ENCODE measurements around the gene GFY. TPM values are rescaled to one million over a fixed set of nuclear protein-coding genes. Genes with fewer than 3 reads are reported as not detected.

The GFY gene, protein sequence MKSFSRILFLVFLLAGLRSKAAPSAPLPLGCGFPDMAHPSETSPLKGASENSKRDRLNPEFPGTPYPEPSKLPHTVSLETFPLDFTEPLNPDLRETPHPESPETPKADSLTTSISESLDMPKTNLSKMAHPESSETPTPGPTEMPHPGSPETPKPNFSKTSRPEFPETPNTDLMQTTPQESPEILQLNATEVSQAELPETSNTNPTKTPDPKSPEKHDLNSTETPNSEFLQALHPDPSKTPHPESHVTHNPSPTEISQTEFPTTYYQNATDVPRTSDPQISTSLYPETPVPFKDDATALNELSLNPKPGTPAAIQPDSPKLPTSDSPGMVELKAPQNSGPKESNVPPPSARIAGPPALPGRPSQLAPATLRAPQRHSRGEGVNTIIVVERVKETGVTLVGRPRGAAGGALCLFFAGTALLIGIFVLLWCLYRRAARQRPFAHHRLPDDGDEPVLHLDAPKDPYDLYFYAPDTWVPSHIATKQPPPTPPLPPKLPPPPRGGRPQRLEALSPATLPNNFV
- not detected in 2 replicates for total RNA-seq

DNA sequence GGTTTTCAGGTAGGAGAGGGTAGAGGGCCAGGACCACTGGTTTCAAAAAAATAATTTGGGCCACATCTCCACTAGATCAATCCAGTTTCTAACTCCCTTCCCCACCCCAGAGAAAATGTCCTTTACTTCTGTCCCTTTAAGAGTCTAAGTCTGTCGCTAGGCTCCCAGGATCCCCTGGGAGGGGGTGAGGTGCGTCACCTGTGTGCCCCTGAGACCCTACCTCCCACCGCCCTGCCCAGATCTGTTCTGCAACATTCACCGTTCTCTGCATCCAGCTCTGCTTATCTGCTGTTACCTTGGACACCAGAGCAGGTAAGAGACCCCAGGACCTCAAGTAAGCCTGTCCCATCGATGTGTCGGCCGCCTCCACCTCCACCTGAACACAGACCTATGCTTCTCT lies at the start of gene GFY:
TSS of gene GFY (plus strand) at position 211 of the 400 bp plus-strand sequence. CDS start 1,043 bp downstream, outside the sequence.
- DNase-seq (ENCODE audit: low read depth in 2 of 2), result no peak

DNA sequence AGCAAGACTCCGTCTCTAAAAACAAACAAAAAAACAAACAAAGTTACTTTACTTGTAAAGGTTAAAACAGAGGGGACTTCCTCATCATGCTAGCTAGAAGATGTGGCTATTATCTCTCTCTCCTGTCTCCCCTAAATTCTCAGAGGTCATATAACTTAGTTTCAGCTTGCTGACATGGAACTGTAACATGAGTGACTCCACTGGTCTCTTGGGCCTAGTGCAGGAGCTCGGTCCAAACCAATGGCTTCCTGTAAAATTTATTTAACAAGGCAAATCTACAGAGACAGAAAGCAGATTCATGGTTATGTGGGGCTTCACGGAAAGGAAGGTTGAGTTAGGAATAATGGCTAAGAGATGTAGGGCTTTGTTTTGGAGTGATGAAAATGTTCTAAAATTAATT lies 46.7 kb upstream of the GFY start:
- DNase-seq (ENCODE audit: low read depth in 2 of 2), result no peak

DNA sequence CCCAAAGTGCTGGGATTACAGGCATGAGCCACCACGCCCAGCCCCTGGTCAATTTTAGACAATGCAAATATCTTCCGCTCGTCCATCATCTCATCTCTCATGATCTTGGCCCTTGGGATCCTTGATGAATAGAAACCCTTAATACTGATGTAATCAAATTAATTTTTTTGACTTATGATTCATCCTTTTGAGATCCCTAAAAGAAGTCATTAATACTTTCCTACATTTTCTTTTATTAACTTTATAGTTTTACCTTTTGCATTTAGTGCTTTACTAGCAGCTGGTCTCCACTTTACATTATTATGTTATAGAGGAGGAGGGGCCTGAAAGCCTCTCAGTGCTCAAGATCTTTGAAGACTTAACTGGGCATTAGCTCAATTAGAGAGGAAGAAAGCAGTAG lies 44.8 kb upstream of the GFY start:
- no peak for DNase-seq (ENCODE audit: low read depth in 2 of 2)

DNA sequence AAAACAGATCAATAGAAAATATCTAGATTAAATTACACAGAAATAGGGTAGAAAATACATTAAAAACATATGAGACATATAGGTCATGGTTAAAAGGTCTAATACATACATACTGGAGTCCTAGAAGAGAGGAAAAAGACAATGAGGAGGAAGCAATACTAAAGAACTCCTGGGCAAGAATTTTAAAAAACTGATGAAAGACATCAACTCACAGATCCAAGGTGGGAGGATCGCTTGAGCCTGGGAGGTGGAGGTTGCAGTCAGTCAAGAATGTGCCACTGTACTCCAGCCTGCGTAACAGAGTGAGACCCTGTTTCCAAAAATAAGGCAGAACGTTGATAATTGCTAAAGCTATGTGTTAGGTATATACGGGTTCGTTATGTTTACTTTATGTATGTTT lies 42.5 kb upstream of the GFY start:
- no peak for DNase-seq (ENCODE audit: low read depth in 2 of 2)

DNA sequence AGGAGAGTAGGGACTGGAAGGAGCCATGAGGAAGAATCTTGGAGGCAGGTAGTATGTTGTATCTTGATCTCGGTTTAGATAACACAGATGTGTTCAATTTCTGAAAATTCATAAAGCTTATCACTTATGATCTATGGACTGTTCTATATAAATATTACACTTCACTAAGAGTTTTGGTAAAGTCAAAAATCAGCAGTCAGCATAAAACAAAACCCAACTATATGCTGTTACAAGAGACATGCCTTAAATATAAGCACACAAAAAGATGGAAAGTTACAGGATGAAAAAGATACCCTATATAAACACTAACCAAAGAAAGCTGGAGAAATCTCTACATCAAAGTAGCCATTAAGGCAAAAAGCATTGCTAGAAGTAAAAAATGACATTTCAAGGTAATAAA lies 41.6 kb upstream of the GFY start:
- no peak for DNase-seq (ENCODE audit: low read depth in 2 of 2)

DNA sequence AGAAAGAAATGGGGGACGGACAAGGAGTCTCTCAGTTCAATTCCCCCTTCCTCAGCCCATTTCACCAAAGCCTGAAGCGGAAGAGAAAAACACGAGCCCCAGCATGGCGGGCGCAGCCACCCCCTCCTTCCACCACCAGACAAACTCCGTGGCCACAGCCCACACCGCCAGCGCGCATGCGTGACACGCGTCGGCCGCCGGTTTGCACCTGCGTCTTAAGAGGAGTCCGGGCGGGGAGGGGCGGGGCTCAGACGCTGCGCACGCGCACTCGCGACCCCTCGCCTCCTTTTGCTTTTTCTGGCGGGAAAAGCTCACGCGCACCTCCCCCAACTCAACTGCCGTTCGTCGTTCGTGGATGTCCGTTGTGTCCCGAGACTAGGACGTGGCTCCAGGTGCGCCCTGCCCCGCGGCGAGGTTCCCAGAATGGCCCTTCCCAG lies 37.2 kb upstream of the GFY start, which contains the start of gene KASH5:
TSS of gene KASH5 (plus strand) at position 314 of the 437 bp plus-strand sequence. CDS start 2,635 bp downstream, outside the sequence.
- DNase-seq (ENCODE audit: low read depth in 2 of 2), result peak in 1 of 2 donors; percentile 80

DNA sequence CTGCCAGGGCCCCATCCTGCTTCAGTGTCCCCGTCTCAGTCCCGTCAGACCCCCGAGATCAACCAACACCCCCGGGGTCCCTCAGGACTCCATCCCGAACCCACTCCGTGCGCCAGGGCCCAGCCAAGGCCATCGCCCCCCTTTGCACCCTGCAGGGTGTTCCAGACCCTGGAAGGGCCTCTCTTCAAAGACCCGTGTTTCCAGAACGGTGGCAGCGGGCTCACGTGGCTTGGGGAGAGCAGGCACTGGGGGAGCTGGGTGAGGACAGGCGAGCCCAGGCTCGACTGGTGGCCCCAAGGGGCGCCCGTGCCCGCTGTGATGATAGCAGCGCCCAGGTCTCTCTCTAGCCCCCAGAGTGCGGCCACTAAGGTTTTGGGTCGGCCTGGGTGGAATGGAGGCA lies 35.8 kb upstream of the GFY start:
- no peak for DNase-seq (ENCODE audit: low read depth in 2 of 2)

DNA sequence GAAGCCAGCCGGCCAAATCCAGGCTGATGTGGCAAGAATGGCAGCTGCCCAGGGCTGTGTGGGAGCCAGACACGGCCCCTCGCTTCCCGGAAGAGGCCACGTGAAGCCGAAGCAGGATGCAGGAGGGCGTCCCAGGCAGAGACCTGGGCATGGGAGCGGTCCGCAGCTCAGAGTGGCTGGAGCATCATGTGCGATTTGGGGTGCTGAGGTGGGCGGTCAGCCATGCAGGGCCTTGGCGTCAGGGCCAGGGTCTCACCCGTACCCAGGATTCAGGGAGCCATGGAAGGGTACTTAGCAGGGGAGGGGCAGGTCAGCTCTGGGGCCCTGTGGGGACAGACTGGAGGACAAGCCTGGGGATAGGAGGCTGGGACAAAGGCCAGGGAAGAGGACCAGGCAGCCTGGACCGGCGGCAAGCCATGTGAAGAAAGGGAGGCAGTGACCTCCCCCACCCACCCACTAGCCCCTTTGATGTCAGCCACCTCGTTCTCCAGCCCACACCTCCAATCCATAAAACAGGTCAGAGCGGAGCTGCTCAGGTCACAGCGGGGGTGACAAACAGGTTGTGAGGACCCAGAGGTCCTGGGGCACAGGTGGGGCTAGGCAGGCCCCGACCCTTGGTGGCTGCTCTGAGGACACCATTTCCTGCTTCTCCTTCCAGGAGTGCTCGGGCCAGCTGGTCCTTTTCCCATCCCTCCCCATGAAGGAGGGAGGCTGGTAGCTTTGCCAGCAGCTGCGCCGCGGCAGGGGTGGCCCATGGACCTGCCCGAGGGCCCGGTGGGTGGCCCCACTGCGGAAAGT lies 34.9 kb upstream of the GFY start:
- DNase-seq (ENCODE audit: low read depth in 2 of 2), result no peak

DNA sequence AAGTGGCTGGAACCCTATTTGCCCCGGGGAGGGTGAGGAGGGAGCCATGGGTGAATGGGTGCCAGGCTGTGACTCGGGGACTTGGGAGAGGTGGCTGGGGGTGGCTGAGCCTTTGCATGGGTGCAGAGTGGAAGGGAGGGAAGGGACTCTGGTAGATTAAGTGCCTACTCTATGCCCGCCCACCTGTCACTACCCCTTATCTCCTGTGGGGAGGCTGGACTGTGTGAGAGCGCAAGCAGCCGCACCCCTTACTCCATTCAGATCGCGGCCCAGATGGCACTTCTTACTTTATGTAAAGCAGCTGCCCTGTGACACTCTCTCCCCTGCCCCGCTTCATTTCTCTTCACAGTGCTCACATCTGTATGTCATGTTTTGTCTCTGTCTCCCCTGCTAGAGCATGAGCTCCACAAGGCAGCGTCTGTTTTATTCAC lies 34.2 kb upstream of the GFY start:
- DNase-seq (ENCODE audit: low read depth in 2 of 2), result no peak

DNA sequence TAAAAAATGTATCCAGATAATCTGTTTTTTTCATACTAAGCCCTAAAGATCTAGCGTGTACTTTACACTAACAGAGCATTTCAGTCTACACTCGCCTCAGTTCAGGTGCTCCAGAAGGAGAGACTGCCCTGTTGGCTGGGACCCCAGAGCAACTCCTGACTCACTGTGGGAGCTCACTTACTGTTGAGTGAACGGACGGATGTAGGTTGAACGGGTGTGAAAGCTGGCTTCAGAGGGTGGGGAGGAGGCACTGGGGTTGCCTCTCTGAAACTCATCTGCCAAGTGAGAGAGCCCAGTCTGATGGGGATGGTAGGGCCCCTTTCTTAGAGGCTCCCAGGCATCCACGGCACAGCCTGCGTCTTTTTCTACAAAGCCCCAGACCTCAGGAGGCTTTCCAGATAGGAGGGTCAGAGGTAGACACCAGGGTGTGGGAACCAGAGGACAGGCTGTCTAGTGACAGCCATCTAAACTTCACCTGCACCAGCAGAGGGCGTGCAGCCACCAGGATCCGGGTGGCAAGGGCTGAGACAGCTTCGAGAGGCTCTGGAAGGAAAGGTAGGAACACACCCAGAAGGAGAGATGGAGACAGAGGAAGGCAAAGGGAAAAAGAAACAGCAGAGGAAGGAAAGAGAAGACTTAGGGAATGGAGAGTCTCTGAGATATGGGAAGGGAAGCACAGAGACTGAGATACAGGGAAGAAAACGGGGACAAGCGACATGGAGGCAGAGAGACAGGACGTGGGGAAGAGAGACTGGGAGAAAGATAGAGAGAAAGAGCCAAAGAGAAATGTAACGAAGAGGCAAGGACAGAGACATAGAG lies 33.4 kb upstream of the GFY start:
- peak; percentile 40 to 71 for DNase-seq (ENCODE audit: low read depth in 2 of 2)

DNA sequence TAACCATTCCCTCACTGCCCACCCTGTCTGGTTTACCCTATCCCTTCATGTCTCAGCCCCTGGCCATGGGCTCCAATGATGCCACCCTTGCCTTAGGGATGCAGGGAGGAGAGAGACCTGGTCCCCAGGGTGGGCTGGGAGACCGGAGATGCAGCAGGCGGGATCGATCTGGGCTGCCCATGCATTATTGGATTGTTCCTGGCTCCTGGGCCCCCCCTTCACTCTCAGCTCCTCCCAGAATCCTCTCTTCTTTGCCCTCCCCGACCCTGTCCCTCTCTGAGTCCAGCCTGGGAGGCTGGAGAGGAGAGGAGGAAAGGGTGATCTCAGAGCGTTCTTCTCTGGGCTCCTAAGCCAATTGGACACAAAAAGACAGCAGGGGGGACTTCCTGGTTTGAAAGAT lies 31.3 kb upstream of the GFY start:
- DNase-seq (ENCODE audit: low read depth in 2 of 2), result no peak

DNA sequence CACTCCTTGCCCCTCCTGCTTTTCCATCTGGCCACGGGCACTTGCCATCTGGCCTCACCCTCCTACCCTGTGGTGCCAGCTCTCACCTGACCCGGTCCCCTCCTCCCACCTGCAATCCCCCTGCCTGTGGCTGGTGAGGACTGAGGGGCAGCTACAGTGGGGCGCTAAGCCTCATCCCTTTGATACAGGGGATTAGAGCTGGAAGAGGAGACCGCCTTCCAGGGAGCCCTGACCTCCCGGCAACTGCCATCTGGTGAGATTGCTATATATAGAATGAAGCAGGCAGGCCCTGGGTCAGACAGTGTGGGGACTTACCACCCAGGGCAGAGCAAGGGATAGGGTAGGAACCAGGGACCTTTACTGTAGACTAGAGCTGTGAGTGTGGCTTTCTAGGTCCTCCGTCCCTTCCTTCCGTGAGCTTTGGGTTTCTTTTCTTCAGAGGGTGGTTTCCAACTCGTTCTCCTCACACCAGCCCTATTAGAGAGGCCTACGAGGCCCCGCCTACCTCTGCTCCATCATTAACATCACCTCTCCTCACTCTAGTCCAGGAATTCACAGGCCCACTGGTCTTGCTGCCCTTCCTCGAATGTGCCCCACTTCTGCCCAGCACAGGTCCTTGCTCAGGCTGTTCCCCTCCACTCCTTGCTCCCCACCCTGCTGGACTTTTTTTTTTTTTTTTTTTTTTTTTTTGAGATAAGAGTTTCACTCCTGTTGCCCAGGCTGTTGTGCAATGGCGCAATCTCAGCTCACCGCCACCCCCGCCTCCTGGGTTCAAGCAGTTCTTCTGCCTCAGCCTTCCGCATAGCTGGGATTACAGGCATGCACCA lies 29.4 kb upstream of the GFY start:
- DNase-seq (ENCODE audit: low read depth in 2 of 2), result no peak

DNA sequence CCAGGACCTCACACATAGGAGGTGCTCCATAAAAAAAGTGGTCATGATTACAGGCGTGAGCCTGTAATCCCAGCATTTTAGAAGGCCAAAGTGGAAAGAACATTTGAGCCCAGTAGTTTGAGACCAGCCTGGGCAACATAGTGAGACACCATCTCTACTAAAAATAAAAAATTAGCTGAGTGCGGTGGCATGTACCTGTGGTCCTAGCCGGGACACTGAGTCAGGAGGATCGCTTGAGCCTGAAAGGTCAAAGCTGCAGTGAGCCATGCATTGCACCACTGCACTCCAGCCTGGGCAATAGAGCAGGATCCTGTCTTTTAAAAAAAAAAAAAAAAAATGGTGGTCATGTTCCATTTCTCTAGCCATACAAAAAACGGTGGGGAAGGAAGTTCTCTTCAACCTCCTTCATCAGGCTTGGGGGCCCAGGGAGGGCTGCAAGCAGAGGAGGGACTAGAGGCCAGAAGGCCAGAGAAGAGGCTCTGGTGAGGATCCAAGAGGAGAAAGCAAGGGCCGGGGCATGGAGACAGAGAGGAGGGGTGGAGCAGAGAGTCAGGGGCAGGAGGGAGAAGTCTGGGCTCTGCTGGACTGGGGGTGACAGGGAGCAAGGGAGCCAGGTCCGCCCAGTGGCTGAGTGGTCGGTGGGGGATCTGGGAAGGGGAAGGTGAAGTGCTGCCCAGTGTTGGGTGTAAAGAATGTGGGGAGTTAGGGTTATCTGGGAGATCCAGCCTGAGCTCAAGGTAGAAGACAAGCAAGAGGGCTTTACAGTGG lies 28.3 kb upstream of the GFY start:
- no peak for DNase-seq (ENCODE audit: low read depth in 2 of 2)

DNA sequence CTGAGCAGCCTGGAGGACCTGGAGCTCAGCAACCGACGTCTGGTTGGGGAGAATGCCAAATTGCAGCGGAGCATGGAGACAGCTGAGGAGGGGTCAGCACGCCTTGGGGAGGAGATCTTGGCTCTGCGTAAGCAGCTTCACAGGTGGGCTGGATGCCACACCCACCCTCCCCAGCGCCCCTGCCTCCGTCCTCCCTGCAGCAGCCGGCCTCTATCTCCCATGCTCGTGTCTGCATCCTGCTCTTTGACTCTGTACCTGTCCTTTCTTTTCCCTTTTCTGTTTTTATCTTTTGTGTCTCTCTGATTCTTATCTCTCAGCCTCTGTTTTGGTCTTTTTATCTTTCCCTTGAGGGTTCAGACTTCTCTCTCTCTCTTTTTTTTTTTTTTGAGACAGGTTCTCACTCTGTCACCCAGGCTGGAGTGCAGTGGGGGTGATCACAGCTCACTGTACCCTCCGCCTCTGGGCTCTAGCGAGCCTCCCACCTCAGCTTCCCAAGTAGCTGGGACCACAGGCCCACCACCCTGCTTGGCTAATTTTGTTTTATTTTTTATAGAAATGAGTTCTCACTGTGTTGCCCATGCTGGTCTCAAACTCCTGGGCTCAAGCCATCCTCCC lies 27.1 kb upstream of the GFY start:
- no peak for DNase-seq (ENCODE audit: low read depth in 2 of 2)

DNA sequence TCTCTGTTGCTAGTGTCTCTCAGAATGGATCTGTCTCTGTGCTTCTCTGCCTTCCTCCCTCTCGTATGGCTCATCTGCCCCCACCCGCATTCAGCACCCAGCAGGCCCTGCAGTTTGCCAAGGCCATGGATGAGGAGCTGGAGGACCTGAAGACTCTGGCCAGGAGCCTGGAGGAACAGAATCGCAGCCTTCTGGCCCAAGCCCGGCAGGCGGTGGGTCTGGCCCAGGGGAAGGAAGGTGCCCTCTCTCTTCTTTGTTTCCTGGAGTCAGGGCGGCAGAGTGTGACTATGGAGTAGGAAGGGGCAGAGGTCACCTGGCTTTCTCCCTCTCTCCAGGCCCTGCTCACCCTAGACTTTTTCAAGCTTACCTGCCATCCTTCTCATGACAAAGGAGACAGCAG lies 26.3 kb upstream of the GFY start:
- DNase-seq (ENCODE audit: low read depth in 2 of 2), result no peak

DNA sequence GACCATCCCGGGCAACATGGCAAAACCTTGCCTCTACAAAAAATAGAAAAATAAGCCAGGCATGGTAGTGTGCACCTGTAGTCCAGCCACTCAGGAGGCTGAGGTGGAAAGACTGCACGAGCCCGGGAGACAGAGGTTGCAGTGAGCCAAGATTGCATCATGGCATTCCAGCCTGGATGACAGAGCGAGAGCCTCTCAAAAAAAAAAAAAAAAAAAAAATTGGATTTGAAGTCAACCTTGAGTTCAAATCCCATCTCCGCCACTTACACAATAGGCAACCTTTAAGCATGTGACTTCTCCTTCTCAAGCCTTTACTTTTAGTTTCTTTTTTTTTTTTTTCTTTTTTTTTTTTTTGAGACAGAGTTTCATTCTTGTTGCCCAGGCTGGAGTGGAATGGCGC lies 25.2 kb upstream of the GFY start:
- DNase-seq (ENCODE audit: low read depth in 2 of 2), result no peak

DNA sequence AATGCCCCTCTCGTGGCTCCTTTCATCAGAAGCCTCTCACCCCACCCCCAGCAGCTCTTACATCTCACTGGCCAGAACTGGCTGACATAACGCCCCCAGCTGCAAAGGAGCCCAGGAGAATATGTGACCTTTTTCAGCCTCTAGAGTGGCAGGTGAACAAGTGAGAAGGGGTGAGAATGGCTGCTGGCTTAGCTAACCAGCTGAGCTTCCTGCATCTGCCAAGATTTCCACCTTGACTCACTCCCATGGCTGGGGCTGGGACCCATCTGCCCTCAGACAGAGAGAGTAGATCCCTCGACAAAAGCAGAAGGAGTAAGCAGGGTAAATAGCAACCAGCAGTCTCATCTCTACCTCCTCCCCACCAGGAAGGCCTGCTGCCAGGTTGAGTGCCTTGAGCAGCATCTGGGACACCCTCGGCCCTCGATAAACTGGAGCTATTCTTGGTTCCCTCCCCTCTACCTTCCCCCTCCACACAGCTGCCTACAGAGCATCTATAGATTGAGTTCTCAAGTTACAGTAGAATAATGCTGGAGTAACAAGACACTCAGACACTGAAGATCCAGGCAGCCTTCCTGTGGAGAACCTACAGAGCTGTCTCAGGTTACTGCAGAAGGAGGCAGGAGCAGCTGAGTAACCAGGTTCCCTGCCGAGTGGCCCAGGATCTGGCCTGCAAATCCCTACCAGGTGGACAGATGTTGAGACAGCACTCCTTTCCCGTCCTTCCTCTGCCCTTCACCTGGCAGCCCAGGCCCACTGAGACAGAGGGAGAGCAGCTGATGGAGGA lies 21.6 kb upstream of the GFY start:
- DNase-seq (ENCODE audit: low read depth in 2 of 2), result no peak

DNA sequence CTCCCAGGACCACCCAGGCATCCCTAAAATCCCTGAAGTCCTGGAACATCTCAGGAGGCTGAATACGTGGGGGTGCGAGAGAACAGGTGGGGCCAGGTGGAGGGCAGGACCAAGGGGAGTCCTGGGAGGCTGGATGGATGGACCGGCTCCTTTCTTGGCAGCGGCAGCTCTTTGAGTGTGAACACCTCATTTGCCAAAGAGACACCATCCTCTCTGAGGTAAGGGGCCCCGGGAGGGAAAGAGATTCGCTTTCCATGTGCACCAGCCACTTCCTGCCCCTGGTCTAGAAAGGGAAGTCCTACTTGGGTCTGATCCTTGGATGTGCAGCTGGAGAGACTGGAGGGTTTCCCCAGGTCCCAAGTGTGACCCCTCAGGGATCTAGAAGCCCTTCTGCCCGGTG lies 18.1 kb upstream of the GFY start:
- DNase-seq (ENCODE audit: low read depth in 2 of 2), result no peak
